ENCODE results near the gene SRSF11. TPM values are rescaled to one million over a fixed set of nuclear protein-coding genes. Genes with fewer than 3 reads are reported as not detected.

SRSF11 gene, protein sequence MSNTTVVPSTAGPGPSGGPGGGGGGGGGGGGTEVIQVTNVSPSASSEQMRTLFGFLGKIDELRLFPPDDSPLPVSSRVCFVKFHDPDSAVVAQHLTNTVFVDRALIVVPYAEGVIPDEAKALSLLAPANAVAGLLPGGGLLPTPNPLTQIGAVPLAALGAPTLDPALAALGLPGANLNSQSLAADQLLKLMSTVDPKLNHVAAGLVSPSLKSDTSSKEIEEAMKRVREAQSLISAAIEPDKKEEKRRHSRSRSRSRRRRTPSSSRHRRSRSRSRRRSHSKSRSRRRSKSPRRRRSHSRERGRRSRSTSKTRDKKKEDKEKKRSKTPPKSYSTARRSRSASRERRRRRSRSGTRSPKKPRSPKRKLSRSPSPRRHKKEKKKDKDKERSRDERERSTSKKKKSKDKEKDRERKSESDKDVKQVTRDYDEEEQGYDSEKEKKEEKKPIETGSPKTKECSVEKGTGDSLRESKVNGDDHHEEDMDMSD
- total RNA-seq (2013): 125 TPM
- polyA plus RNA-seq (100 to 1,000 TPM in 1 of 3 donors, 10 to 100 TPM in 2; 60.0 to 189 (median 66.5) TPM), polyA minus RNA-seq (78.7 and 84.9 TPM in 2 replicates), total RNA-seq (59.5 to 170 (median 139) reads per million in 11 experiments)

DNA sequence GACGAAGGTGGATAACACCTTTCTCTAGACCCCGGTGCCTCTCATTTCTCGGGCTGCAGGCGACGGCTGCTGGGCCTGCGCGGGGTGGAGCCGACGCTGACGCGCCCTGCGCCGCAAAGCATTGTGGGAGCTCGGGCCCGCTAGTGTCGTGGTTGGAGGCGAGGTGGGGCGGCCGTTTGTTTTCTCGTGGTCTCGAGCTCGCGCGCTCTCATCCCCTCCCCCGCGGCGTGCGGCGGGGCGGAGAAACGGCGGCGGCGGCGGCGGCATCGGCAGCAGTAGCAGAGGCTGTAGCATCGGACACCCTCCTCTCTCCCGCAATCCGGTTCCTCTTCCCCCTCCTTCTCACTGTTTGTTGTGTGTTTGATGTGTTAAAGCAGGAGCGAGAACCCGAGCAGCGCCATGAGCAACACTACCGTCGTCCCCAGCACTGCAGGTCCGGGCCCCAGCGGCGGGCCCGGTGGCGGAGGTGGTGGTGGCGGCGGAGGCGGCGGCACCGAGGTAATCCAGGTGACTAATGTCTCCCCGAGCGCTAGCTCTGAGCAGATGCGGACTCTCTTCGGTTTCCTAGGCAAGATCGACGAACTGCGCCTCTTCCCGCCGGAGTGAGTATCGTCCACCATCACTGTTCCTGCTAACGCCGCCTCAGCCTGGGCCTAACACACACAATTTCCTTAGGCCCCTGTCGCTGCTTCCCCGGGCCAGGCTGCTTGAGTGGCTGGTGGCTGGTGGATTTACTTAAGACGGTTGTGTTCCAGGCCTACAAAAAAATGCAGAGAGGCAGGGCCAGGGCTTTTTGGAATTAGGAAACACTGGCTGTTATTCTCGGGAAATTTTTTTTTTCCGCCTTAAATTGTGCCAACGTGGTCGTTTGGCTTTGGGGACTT is at the start of gene SRSF11:
SRSF11 (plus strand) TSS at position 143 of the 884 bp plus-strand sequence; CDS start at position 400, 257 bp downstream.
- Mint-ChIP-seq H3K27me3 (ENCODE audit: low read depth in 3 of 3) (no peaks in the 10 kb centered on the region), H3K9me3 (no peaks in the 10 kb centered on the region), H3K4me1 (peaks cover 28% of the 10 kb centered on the region), H3K27ac (peak within 1 kb of the TSS; percentile 91 to 97 (median 96)), H3K4me3 (peak within 1 kb of the TSS; percentile 83 to 90), H3K36me3 (peaks cover 27 to 37% of the 10 kb centered on the region in 2 donors)
- intact Hi-C loops (cut with micrococcal nuclease): no loop called here
- peak; percentile 86 to 91 (median 91) for DNase-seq
- TF ChIP-seq, protein P1, sequence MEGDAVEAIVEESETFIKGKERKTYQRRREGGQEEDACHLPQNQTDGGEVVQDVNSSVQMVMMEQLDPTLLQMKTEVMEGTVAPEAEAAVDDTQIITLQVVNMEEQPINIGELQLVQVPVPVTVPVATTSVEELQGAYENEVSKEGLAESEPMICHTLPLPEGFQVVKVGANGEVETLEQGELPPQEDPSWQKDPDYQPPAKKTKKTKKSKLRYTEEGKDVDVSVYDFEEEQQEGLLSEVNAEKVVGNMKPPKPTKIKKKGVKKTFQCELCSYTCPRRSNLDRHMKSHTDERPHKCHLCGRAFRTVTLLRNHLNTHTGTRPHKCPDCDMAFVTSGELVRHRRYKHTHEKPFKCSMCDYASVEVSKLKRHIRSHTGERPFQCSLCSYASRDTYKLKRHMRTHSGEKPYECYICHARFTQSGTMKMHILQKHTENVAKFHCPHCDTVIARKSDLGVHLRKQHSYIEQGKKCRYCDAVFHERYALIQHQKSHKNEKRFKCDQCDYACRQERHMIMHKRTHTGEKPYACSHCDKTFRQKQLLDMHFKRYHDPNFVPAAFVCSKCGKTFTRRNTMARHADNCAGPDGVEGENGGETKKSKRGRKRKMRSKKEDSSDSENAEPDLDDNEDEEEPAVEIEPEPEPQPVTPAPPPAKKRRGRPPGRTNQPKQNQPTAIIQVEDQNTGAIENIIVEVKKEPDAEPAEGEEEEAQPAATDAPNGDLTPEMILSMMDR (IDR thresholded peaks at IDR 0.05): no peak
- Histone ChIP-seq H2AFZ (ENCODE audit: insufficient read depth, low read depth, low read length, poor library complexity, severe bottlenecking) (peak within 1 kb of the TSS; percentile 87), H3K9me3 (replicated peaks in 1 of 2; ENCODE audit: control insufficient read depth in 1 of 2, insufficient read depth in 1 of 2, low read length in 2 of 2) (no peaks in the 10 kb centered on the region), H4K20me1 (ENCODE audit: insufficient read depth, low read length) (peaks cover 31% of the 10 kb centered on the region), H3K27me3 (ENCODE audit: control insufficient read depth in 2 of 2, insufficient read depth in 2 of 2, low read length in 2 of 2) (no peaks in the 10 kb centered on the region), H3K79me2 (ENCODE audit: insufficient read depth, low read length) (peaks cover 92% of the 10 kb centered on the region), H3K36me3 (replicated peaks in 1 of 2; ENCODE audit: control insufficient read depth in 1 of 2, insufficient read depth in 2 of 2, low read length in 2 of 2) (peaks cover 8 to 38% of the 10 kb centered on the region in 2 donors), H3K4me2 (replicated peaks; ENCODE audit: extremely low read depth, low read length, poor library complexity, severe bottlenecking) (peak within 1 kb of the TSS; percentile 78), H3K4me3 (replicated peaks in 1 of 3; ENCODE audit: low read depth in 2 of 3, low read length in 3 of 3) (peak within 1 kb of the TSS; percentile 76 to 87 (median 79)), H3K27ac (ENCODE audit: low read depth in 1 of 2, low read length in 2 of 2) (peak within 1 kb of the TSS; percentile 96 to 97), H3K9ac (ENCODE audit: insufficient read depth, low read length, poor library complexity, severe bottlenecking) (peak within 1 kb of the TSS; percentile 96), H3K4me1 (ENCODE audit: control insufficient read depth in 1 of 2, insufficient read depth in 2 of 2, low read length in 2 of 2) (peaks cover 14 to 32% of the 10 kb centered on the region in 2 donors)
- 0% methylated on average over 42 of the region's 74 CpGs for WGBS (ENCODE audit: insufficient coverage)

DNA sequence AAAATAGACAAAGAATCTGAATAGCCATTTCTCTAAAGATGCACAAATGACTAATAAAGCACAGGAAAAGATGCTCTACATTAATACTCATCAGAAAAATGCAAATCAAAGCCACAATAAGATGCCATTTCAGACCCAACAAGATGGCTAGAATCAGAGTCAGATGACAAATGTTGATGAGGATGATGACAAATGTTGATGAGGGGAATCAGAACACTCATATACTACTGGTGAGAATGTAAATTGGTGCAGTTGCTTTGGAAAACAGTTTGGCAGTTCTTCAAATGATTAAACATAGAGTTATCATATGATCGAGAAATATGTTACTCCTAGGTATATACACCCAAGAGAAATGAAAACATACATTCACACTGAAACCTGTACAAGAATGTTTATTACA is 49.7 kb upstream of the SRSF11 start:
- peaks cover 44% of the 10 kb centered on the region in 2 donors for H3K36me3 Mint-ChIP-seq
- peaks cover 19 to 62% of the 10 kb centered on the region in 2 donors for H3K36me3 ChIP-seq (replicated peaks in 1 of 2; ENCODE audit: control insufficient read depth in 1 of 2, insufficient read depth in 2 of 2, low read length in 2 of 2)

More for the DNA sequence above, 49.7 kb upstream of the SRSF11 start:
- Histone ChIP-seq H3K9ac (ENCODE audit: insufficient read depth, low read length, poor library complexity, severe bottlenecking) (no peak overlapping the region), H3K4me2 (replicated peaks; ENCODE audit: extremely low read depth, low read length, poor library complexity, severe bottlenecking) (no peak overlapping the region), H3K9me3 (replicated peaks in 1 of 2; ENCODE audit: control insufficient read depth in 1 of 2, insufficient read depth in 1 of 2, low read length in 2 of 2) (no peaks in the 10 kb centered on the region), H3K27ac (ENCODE audit: low read depth in 1 of 2, low read length in 2 of 2) (no peak overlapping the region), H3K27me3 (ENCODE audit: control insufficient read depth in 2 of 2, insufficient read depth in 2 of 2, low read length in 2 of 2) (no peaks in the 10 kb centered on the region), H3K4me3 (replicated peaks in 1 of 3; ENCODE audit: low read depth in 2 of 3, low read length in 3 of 3) (no peak overlapping the region), H3K79me2 (ENCODE audit: insufficient read depth, low read length) (no peaks in the 10 kb centered on the region), H3K4me1 (ENCODE audit: control insufficient read depth in 1 of 2, insufficient read depth in 2 of 2, low read length in 2 of 2) (no peaks in the 10 kb centered on the region), H4K20me1 (ENCODE audit: insufficient read depth, low read length) (no peaks in the 10 kb centered on the region), H2AFZ (ENCODE audit: insufficient read depth, low read depth, low read length, poor library complexity, severe bottlenecking) (no peak overlapping the region)
- TF ChIP-seq, protein P1 (IDR thresholded peaks at IDR 0.05): no peak
- Mint-ChIP-seq H3K27me3 (ENCODE audit: low read depth in 3 of 3) (peaks cover 0 to 2% (median 0%) of the 10 kb centered on the region in 3 donors), H3K27ac (no peak overlapping the region), H3K4me1 (no peaks in the 10 kb centered on the region), H3K9me3 (peaks cover 0 to 2% (median 0%) of the 10 kb centered on the region in 7 donors), H3K4me3 (no peak overlapping the region)
- no peak for DNase-seq
- intact Hi-C loops (cut with micrococcal nuclease): no loop called here
- no CpG with 5 or more reads among the region's 1 CpG for WGBS (ENCODE audit: insufficient coverage)

Measured in CD14-positive monocyte (primary cell).